ENCODE data around the gene PLOD1. TPM values are rescaled to one million over a fixed set of nuclear protein-coding genes. Genes with fewer than 3 reads are reported as not detected.
"Not testable (repeated sequence)": the region's sequence is repeated elsewhere in the genome, so short reads cannot be mapped to it uniquely, and the experiment has no call there.

PLOD1 gene
- total and polyA plus RNA-seq, 2 donors = 93.9 to 97.5 TPM

- no peak overlapping the region for H3K4me3 ChIP-seq (ENCODE audit: low read depth, low read length)
- H3K4me1 ChIP-seq (ENCODE audit: insufficient read depth) = no peaks in the 10 kb centered on the region
- H3K36me3 ChIP-seq (ENCODE audit: insufficient read depth) = no peaks in the 10 kb centered on the region
- no peak overlapping the region for H3K27ac ChIP-seq (ENCODE audit: low read depth)
- WGBS = 93% methylated on average over 12 of the region's 12 CpGs
- DNase-seq (ENCODE audit: extremely low spot score) = no peak
These were observed 69.2 kb downstream of the PLOD1 start for GRCh38 chr1:12003762-12004161.

GRCh38 chr1:12005488-12006166 is 71.1 kb downstream of the PLOD1 start:
- H3K4me1 ChIP-seq (ENCODE audit: insufficient read depth) = no peaks in the 10 kb centered on the region
- H3K36me3 ChIP-seq (ENCODE audit: insufficient read depth) = peaks cover 2% of the 10 kb centered on the region
- DNase-seq (ENCODE audit: extremely low spot score) = no peak
- no peak overlapping the region for H3K27ac ChIP-seq (ENCODE audit: low read depth)
- H3K4me3 ChIP-seq (ENCODE audit: low read depth, low read length) = no peak overlapping the region
- 89% methylated on average over 9 of the region's 9 CpGs for WGBS

GRCh38 chr1:12006167-12006921 is 71.8 kb downstream of the PLOD1 start:
- no peak for DNase-seq (ENCODE audit: extremely low spot score)
- Histone ChIP-seq H3K36me3 (ENCODE audit: insufficient read depth) (peaks cover 2% of the 10 kb centered on the region), H3K27ac (ENCODE audit: low read depth) (no peak overlapping the region), H3K4me3 (ENCODE audit: low read depth, low read length) (no peak overlapping the region), H3K4me1 (ENCODE audit: insufficient read depth) (no peaks in the 10 kb centered on the region)
- WGBS = 90% methylated on average over 17 of the region's 17 CpGs

GRCh38 chr1:12007204-12007603 is 72.7 kb downstream of the PLOD1 start:
- no peak for DNase-seq (ENCODE audit: extremely low spot score)
- Histone ChIP-seq H3K4me3 (ENCODE audit: low read depth, low read length) (no peak overlapping the region), H3K4me1 (ENCODE audit: insufficient read depth) (no peaks in the 10 kb centered on the region), H3K27ac (ENCODE audit: low read depth) (no peak overlapping the region), H3K36me3 (ENCODE audit: insufficient read depth) (peaks cover 5% of the 10 kb centered on the region)
- WGBS = 93% methylated on average over 6 of the region's 6 CpGs

GRCh38 chr1:12008355-12008754 is 73.8 kb downstream of the PLOD1 start:
- H3K27ac ChIP-seq (ENCODE audit: low read depth); DNase-seq (ENCODE audit: extremely low spot score); H3K4me3 ChIP-seq (ENCODE audit: low read depth, low read length); H3K36me3 ChIP-seq (ENCODE audit: insufficient read depth); H3K4me1 ChIP-seq (ENCODE audit: insufficient read depth): not testable (repeated sequence)
- WGBS = 83% methylated on average over 31 of the region's 33 CpGs

GRCh38 chr1:12009318-12009947 is 74.9 kb downstream of the PLOD1 start:
- no peak for DNase-seq (ENCODE audit: extremely low spot score)
- H3K4me1 ChIP-seq (ENCODE audit: insufficient read depth) = no peaks in the 10 kb centered on the region
- H3K27ac ChIP-seq (ENCODE audit: low read depth) = no peak overlapping the region
- H3K36me3 ChIP-seq (ENCODE audit: insufficient read depth) = peaks cover 7% of the 10 kb centered on the region
- whole genome bisulfite sequencing = 95% methylated on average over 9 of the region's 9 CpGs
- no peak overlapping the region for H3K4me3 ChIP-seq (ENCODE audit: low read depth, low read length)

GRCh38 chr1:12010746-12011570 is 76.4 kb downstream of the PLOD1 start:
- WGBS = 76% methylated on average over 16 of the region's 16 CpGs

GRCh38 chr1:12011998-12012397 is 77.5 kb downstream of the PLOD1 start:
- Histone ChIP-seq H3K27ac (ENCODE audit: low read depth) (no peak overlapping the region), H3K36me3 (ENCODE audit: insufficient read depth) (peaks cover 7% of the 10 kb centered on the region), H3K4me1 (ENCODE audit: insufficient read depth) (no peaks in the 10 kb centered on the region), H3K4me3 (ENCODE audit: low read depth, low read length) (no peak overlapping the region)
- no peak for DNase-seq (ENCODE audit: extremely low spot score)
- 90% methylated on average over 4 of the region's 4 CpGs for WGBS

More at GRCh38 chr1:12010746-12011570, 76.4 kb downstream of the PLOD1 start:
- no peak overlapping the region for H3K4me3 ChIP-seq (ENCODE audit: low read depth, low read length)
- H3K36me3 ChIP-seq (ENCODE audit: insufficient read depth) = peaks cover 7% of the 10 kb centered on the region
- no peak for DNase-seq (ENCODE audit: extremely low spot score)
- no peaks in the 10 kb centered on the region for H3K4me1 ChIP-seq (ENCODE audit: insufficient read depth)
- no peak overlapping the region for H3K27ac ChIP-seq (ENCODE audit: low read depth)

- DNase-seq (ENCODE audit: extremely low spot score) = no peak
- H3K4me1 ChIP-seq (ENCODE audit: insufficient read depth) = no peaks in the 10 kb centered on the region
- H3K4me3 ChIP-seq (ENCODE audit: low read depth, low read length) = no peak overlapping the region
- no peak overlapping the region for H3K27ac ChIP-seq (ENCODE audit: low read depth)
- 91% methylated on average over 8 of the region's 8 CpGs for WGBS
- peaks cover 7% of the 10 kb centered on the region for H3K36me3 ChIP-seq (ENCODE audit: insufficient read depth)
These were observed 78.2 kb downstream of the PLOD1 start for GRCh38 chr1:12012560-12013316.

GRCh38 chr1:12014141-12014991 is 79.8 kb downstream of the PLOD1 start:
- Histone ChIP-seq H3K4me1 (ENCODE audit: insufficient read depth) (no peaks in the 10 kb centered on the region), H3K4me3 (ENCODE audit: low read depth, low read length) (no peak overlapping the region), H3K36me3 (ENCODE audit: insufficient read depth) (peaks cover 7% of the 10 kb centered on the region), H3K27ac (ENCODE audit: low read depth) (no peak overlapping the region)
- DNase-seq (ENCODE audit: extremely low spot score) = no peak
- 77% methylated on average over 16 of the region's 16 CpGs for WGBS

GRCh38 chr1:12015001-12015491 is 80.5 kb downstream of the PLOD1 start:
- Histone ChIP-seq H3K4me3 (ENCODE audit: low read depth, low read length) (no peak overlapping the region), H3K27ac (ENCODE audit: low read depth) (no peak overlapping the region), H3K36me3 (ENCODE audit: insufficient read depth) (peaks cover 7% of the 10 kb centered on the region), H3K4me1 (ENCODE audit: insufficient read depth) (no peaks in the 10 kb centered on the region)
- WGBS = 89% methylated on average over 10 of the region's 10 CpGs
- no peak for DNase-seq (ENCODE audit: extremely low spot score)

GRCh38 chr1:12015499-12015898 is 81.0 kb downstream of the PLOD1 start:
- no peaks in the 10 kb centered on the region for H3K4me1 ChIP-seq (ENCODE audit: insufficient read depth)
- WGBS = 92% methylated on average over 9 of the region's 9 CpGs
- H3K27ac ChIP-seq (ENCODE audit: low read depth) = no peak overlapping the region
- no peak for DNase-seq (ENCODE audit: extremely low spot score)
- H3K36me3 ChIP-seq (ENCODE audit: insufficient read depth) = peaks cover 5% of the 10 kb centered on the region
- no peak overlapping the region for H3K4me3 ChIP-seq (ENCODE audit: low read depth, low read length)

Data from urinary bladder (tissue), 4 donors.